HCT116 (cell line): ENCODE measurements around the gene FHL5. TPM values are rescaled to one million over a fixed set of nuclear protein-coding genes. Genes with fewer than 3 reads are reported as not detected.

Source experiments
- ATAC-seq: fragments of 200-7000 bp; cut with Tn5 transposase; 2 replicates; pipeline ENCODE4 v1.9.1; 2020; ENCODE audit warnings: mild to moderate bottlenecking, moderate library complexity
- BruUV-seq: library from RNA; stranded (reverse); fragments of 400-500 nt; replicated peaks from 2 replicates; lab custom pipeline; 2021; lab: Mats Ljungman, UMichigan
- CTCF ChIA-PET: fragments of 300-600 bp; sonication (Branson Sonifier 250); formaldehyde crosslinking; loops from one replicate; lab custom pipeline; 2021; ENCODE audit warnings: antibody characterized with exemption; lab: Charles Lee
- POLR2A ChIA-PET: fragments of 300-600, 350-600 bp; sonication (Branson Sonifier 250); formaldehyde crosslinking; loops from one replicate; lab custom pipeline; 2021; ENCODE audit warnings: antibody characterized with exemption; lab: Charles Lee
- RAD21 ChIA-PET, 2 experiments: fragments of 300-600 bp; sonication (Branson Sonifier 250); formaldehyde crosslinking; loops; one replicate each; lab custom pipeline; 2023; ENCODE audit warnings: low total read pairs in 2 of 2; ENCODE audit not compliant: uncharacterized antibody in 2 of 2, unreplicated experiment in 2 of 2, low non-redundant PET in 1 of 2; lab: Charles Lee
- DNase-seq: peaks from one replicate; pipeline ENCODE4 v3.0.0-alpha.2; 2010; ENCODE audit warnings: low read depth, low spot score
- H2AFZ ChIP-seq: fragments of 200-600 bp; shearing (Covaris generic), sonication (generic); 2 replicates; pipeline ENCODE4 v1.6.1; 2017; ENCODE audit warnings: low read depth, mixed run types, mixed read lengths, antibody characterized with exemption, low read length; ENCODE audit not compliant: poor library complexity, severe bottlenecking
- H3K27ac ChIP-seq: 2 replicates; pipeline ENCODE4 v1.5.1; 2012; ENCODE audit warnings: low read depth, low read length
- H3K27me3 ChIP-seq: fragments of 200-600 bp; sonication (generic); 2 replicates; pipeline ENCODE4 v1.6.1; 2016; ENCODE audit warnings: mixed run types, low read length, mixed read lengths; ENCODE audit not compliant: insufficient read depth
- H3K36me3 ChIP-seq, 2 experiments: fragments of 200-500 bp in 1 of 2; fragments of 200-600 bp in 1 of 2; sonication (Bioruptor generic) in 1 of 2; sonication (generic) in 1 of 2; 2 replicates each; pipeline versions ENCODE4 v1.5.1 to v1.6.1; 2014 to 2016; ENCODE audit warnings: low read length in 2 of 2, inconsistent platforms in 1 of 2, mixed read lengths in 1 of 2, mixed run types in 1 of 2; ENCODE audit not compliant: insufficient read depth in 2 of 2, control insufficient read depth in 1 of 2
- H3K4me1 ChIP-seq, 2 experiments: fragments of 200-600 bp in 1 of 2; sonication (generic) in 1 of 2; 2 replicates each; pipeline versions ENCODE4 v1.5.1 to v1.6.1; 2012 to 2017; ENCODE audit warnings: low read length in 2 of 2, inconsistent platforms in 1 of 2, mild to moderate bottlenecking in 1 of 2, mixed read lengths in 1 of 2, mixed run types in 1 of 2, moderate library complexity in 1 of 2; ENCODE audit not compliant: insufficient read depth in 2 of 2, control insufficient read depth in 1 of 2
- H3K4me2 ChIP-seq: fragments of 200-600 bp; sonication (generic); 2 replicates; pipeline ENCODE4 v1.6.1; 2017; ENCODE audit warnings: mixed run types, low read length, mixed read lengths
- H3K4me3 ChIP-seq, 2 experiments: fragments of 200-600 bp in 1 of 2; sonication (generic) in 1 of 2; replicated peaks in 1 of 2; 2 replicates each; pipeline ENCODE4 v1.5.1; 2011 to 2016; ENCODE audit warnings: low read length in 2 of 2, control low read depth in 1 of 2, low read depth in 1 of 2, mild to moderate bottlenecking in 1 of 2, mixed read lengths in 1 of 2, mixed run types in 1 of 2
- H3K79me2 ChIP-seq: fragments of 200-600 bp; sonication (generic); 2 replicates; pipeline ENCODE4 v1.6.1; 2017; ENCODE audit warnings: mild to moderate bottlenecking, mixed run types, low read length, moderate library complexity, mixed read lengths; ENCODE audit not compliant: insufficient read depth
- H3K9ac ChIP-seq: fragments of 200-600 bp; sonication (generic); 2 replicates; pipeline ENCODE4 v1.6.1; 2016; ENCODE audit warnings: low read length, mixed read lengths
- H3K9me2 ChIP-seq: fragments of 200-600 bp; sonication (generic), shearing (Covaris generic); 2 replicates; pipeline ENCODE4 v1.6.1; 2017; ENCODE audit warnings: mixed run types, mild to moderate bottlenecking, moderate library complexity; ENCODE audit not compliant: insufficient read depth
- H3K9me3 ChIP-seq, 2 experiments: fragments of 200-500 bp in 1 of 2; fragments of 200-600 bp in 1 of 2; sonication (Bioruptor generic) in 1 of 2; sonication (generic) in 1 of 2; 2 replicates each; pipeline ENCODE4 v1.6.1; 2014 to 2017; ENCODE audit warnings: low read length in 2 of 2, mixed read lengths in 2 of 2, inconsistent platforms in 1 of 2, low read depth in 1 of 2, mild to moderate bottlenecking in 1 of 2, mixed run types in 1 of 2, moderate library complexity in 1 of 2; ENCODE audit not compliant: control insufficient read depth in 1 of 2, insufficient read depth in 1 of 2
- H4K20me1 ChIP-seq: fragments of 200-600 bp; sonication (generic), shearing (Covaris generic); 2 replicates; pipeline ENCODE4 v1.6.1; 2017; ENCODE audit warnings: mixed run types, mild to moderate bottlenecking, moderate library complexity; ENCODE audit not compliant: insufficient read depth
- CEBPB ChIP-seq: IDR thresholded peaks from 2 replicates; pipeline ENCODE4 v1.6.1; 2012; ENCODE audit warnings: low read depth
- EGR1 ChIP-seq: IDR thresholded peaks from 2 replicates; pipeline ENCODE4 v1.6.1; 2012; ENCODE audit warnings: low read depth
- ELF1 ChIP-seq: IDR thresholded peaks from 2 replicates; pipeline ENCODE4 v1.6.1; 2012; ENCODE audit warnings: low read depth, borderline replicate concordance
- EZH2 ChIP-seq: fragments of 200-600 bp; sonication (generic); IDR thresholded peaks from 2 replicates; pipeline ENCODE4 v1.6.1; 2017; ENCODE audit warnings: antibody characterized with exemption, mixed run types
- EZH2phosphoT487 ChIP-seq: fragments of 200-600 bp; IDR thresholded peaks from 2 replicates; pipeline ENCODE4 v1.6.1; 2018; ENCODE audit warnings: antibody characterized with exemption, borderline replicate concordance
- FOSL1 ChIP-seq: IDR thresholded peaks from 2 replicates; pipeline ENCODE4 v1.6.1; 2012; ENCODE audit warnings: low read depth
- POLR2A ChIP-seq: IDR thresholded peaks from 2 replicates; pipeline ENCODE4 v1.7.0; 2011; ENCODE audit warnings: borderline replicate concordance; ENCODE audit not compliant: insufficient read depth, insufficient read length; ENCODE audit errors: extremely low read depth
- POLR2AphosphoS5 ChIP-seq: IDR thresholded peaks from 2 replicates; pipeline ENCODE4 v1.6.1; 2011; ENCODE audit warnings: mild to moderate bottlenecking, low read depth, low read length, moderate library complexity
- SIN3A ChIP-seq: IDR thresholded peaks from 2 replicates; pipeline ENCODE4 v1.6.1; 2012; ENCODE audit warnings: low read depth
- SP1 ChIP-seq: IDR thresholded peaks from 2 replicates; pipeline ENCODE4 v1.6.1; 2012; ENCODE audit warnings: low read depth
- SRF ChIP-seq: IDR thresholded peaks from 2 replicates; pipeline ENCODE4 v1.6.1; 2012; ENCODE audit warnings: low read depth
- TCF7L2 ChIP-seq: IDR thresholded peaks from 2 replicates; pipeline ENCODE4 v1.7.0; 2011; ENCODE audit warnings: borderline replicate concordance, inconsistent platforms; ENCODE audit not compliant: insufficient read depth, insufficient read length; ENCODE audit errors: extremely low read depth
- ZFX ChIP-seq: fragments of 450-650 bp; IDR thresholded peaks from 2 replicates; pipeline ENCODE4 v1.6.1; 2017
- intact Hi-C: fragments of 100-400 bp; cut with micrococcal nuclease; formaldehyde crosslinking; loops from 2 replicates; pipeline ENCODE4 v1.10.0; 2022
- total RNA-seq: library from RNA; stranded (reverse); gene quantifications from one replicate; pipeline ENCODE4 v1.2.1, GENCODE V29; 2021; ENCODE audit not compliant: unreplicated experiment
- TF ChIP-seq, protein P1 (sequence below), 3 experiments: fragments of 200-600 bp in 1 of 3; sonication (generic) in 1 of 3; IDR thresholded peaks in 2 of 3; conservative IDR thresholded peaks in 1 of 3; 2 replicates each; pipeline ENCODE4 v1.5.1; 2012 to 2017; ENCODE audit warnings: low read depth in 2 of 3, low read length in 2 of 3, antibody characterized with exemption in 1 of 3, borderline replicate concordance in 1 of 3, control low read depth in 1 of 3, mild to moderate bottlenecking in 1 of 3, mixed read lengths in 1 of 3, mixed run types in 1 of 3, moderate library complexity in 1 of 3; ENCODE audit not compliant: insufficient read depth in 1 of 3
- TF ChIP-seq, protein P2 (sequence below): IDR thresholded peaks from 2 replicates; pipeline ENCODE4 v1.6.1; 2012
- TF ChIP-seq, protein P3 (sequence below): IDR thresholded peaks from 2 replicates; pipeline ENCODE4 v1.6.1; 2012; ENCODE audit warnings: low read depth
- TF ChIP-seq, protein P4 (sequence below): IDR thresholded peaks from 2 replicates; pipeline ENCODE4 v1.6.1; 2011; ENCODE audit warnings: mild to moderate bottlenecking, low read length, moderate library complexity; ENCODE audit not compliant: insufficient replicate concordance; ENCODE audit errors: extremely low read depth
- TF ChIP-seq, protein P5 (sequence below): IDR thresholded peaks from 2 replicates; pipeline ENCODE4 v1.6.1; 2012

The FHL5 gene
- total RNA-seq, 1 experiment from 2014 or later: not detected

DNA sequence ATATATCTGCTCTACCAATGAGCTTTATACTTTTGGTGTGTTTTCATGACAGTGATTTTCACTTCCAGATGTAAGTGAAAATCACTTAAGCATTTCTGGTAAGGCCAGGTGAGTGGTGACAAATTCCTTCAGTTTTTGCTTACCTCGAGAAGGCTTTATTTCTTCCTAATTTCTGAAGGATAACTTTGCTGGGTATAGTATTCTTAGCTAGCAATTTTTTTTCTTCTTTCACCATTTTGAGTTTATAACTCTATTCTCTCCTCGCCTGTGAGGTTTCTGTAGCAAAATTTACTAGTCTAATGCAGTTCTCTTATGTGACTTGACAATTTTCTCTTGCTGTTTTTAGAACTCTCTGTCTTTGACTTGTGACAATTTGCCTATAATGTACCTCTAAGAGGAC lies 7.1 kb downstream of the FHL5 start:
- Histone ChIP-seq H2AFZ (no peak overlapping the region), H4K20me1 (no peaks in the 10 kb centered on the region), H3K79me2 (no peaks in the 10 kb centered on the region), H3K9me2 (no peaks in the 10 kb centered on the region), H3K27me3 (no peaks in the 10 kb centered on the region), H3K9me3 (peaks cover 0 to 11% of the 10 kb centered on the region in 2 experiments; a peak in 2 of 4 replicates), H3K36me3 (no peaks in the 10 kb centered on the region), H3K4me2 (no peak overlapping the region), H3K27ac (no peak overlapping the region), H3K4me1 (no peaks in the 10 kb centered on the region), H3K4me3 (no peak overlapping the region), H3K9ac (no peak overlapping the region)
- BruUV-seq: no TSS peak
- ChIA-PET CTCF (no interaction called here), POLR2A (no interaction called here), RAD21 (no interaction called here)
- ATAC-seq: no peak
- TF ChIP-seq, protein P1, sequence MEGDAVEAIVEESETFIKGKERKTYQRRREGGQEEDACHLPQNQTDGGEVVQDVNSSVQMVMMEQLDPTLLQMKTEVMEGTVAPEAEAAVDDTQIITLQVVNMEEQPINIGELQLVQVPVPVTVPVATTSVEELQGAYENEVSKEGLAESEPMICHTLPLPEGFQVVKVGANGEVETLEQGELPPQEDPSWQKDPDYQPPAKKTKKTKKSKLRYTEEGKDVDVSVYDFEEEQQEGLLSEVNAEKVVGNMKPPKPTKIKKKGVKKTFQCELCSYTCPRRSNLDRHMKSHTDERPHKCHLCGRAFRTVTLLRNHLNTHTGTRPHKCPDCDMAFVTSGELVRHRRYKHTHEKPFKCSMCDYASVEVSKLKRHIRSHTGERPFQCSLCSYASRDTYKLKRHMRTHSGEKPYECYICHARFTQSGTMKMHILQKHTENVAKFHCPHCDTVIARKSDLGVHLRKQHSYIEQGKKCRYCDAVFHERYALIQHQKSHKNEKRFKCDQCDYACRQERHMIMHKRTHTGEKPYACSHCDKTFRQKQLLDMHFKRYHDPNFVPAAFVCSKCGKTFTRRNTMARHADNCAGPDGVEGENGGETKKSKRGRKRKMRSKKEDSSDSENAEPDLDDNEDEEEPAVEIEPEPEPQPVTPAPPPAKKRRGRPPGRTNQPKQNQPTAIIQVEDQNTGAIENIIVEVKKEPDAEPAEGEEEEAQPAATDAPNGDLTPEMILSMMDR (IDR thresholded peaks at IDR 0.05 in 2 of 3, conservative IDR thresholded peaks at IDR 0.05 in 1 of 3; ENCODE audit: borderline replicate concordance in 1 of 3, insufficient read depth in 1 of 3, low read depth in 2 of 3, low read length in 2 of 3): no peak
- TF ChIP-seq POLR2AphosphoS5 (no peak), ELF1 (no peak), EZH2 (no peak), POLR2A (no peak), ZFX (no peak), SRF (no peak), EGR1 (no peak), TCF7L2 (no peak), CEBPB (no peak), SP1 (no peak), EZH2phosphoT487 (no peak), FOSL1 (no peak), SIN3A (no peak)
- TF ChIP-seq, protein P2, sequence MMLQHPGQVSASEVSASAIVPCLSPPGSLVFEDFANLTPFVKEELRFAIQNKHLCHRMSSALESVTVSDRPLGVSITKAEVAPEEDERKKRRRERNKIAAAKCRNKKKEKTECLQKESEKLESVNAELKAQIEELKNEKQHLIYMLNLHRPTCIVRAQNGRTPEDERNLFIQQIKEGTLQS: no peak
- TF ChIP-seq, protein P3, sequence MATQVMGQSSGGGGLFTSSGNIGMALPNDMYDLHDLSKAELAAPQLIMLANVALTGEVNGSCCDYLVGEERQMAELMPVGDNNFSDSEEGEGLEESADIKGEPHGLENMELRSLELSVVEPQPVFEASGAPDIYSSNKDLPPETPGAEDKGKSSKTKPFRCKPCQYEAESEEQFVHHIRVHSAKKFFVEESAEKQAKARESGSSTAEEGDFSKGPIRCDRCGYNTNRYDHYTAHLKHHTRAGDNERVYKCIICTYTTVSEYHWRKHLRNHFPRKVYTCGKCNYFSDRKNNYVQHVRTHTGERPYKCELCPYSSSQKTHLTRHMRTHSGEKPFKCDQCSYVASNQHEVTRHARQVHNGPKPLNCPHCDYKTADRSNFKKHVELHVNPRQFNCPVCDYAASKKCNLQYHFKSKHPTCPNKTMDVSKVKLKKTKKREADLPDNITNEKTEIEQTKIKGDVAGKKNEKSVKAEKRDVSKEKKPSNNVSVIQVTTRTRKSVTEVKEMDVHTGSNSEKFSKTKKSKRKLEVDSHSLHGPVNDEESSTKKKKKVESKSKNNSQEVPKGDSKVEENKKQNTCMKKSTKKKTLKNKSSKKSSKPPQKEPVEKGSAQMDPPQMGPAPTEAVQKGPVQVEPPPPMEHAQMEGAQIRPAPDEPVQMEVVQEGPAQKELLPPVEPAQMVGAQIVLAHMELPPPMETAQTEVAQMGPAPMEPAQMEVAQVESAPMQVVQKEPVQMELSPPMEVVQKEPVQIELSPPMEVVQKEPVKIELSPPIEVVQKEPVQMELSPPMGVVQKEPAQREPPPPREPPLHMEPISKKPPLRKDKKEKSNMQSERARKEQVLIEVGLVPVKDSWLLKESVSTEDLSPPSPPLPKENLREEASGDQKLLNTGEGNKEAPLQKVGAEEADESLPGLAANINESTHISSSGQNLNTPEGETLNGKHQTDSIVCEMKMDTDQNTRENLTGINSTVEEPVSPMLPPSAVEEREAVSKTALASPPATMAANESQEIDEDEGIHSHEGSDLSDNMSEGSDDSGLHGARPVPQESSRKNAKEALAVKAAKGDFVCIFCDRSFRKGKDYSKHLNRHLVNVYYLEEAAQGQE: no peak
- TF ChIP-seq, protein P4, sequence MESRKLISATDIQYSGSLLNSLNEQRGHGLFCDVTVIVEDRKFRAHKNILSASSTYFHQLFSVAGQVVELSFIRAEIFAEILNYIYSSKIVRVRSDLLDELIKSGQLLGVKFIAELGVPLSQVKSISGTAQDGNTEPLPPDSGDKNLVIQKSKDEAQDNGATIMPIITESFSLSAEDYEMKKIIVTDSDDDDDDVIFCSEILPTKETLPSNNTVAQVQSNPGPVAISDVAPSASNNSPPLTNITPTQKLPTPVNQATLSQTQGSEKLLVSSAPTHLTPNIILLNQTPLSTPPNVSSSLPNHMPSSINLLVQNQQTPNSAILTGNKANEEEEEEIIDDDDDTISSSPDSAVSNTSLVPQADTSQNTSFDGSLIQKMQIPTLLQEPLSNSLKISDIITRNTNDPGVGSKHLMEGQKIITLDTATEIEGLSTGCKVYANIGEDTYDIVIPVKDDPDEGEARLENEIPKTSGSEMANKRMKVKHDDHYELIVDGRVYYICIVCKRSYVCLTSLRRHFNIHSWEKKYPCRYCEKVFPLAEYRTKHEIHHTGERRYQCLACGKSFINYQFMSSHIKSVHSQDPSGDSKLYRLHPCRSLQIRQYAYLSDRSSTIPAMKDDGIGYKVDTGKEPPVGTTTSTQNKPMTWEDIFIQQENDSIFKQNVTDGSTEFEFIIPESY: no peak
- TF ChIP-seq, protein P5, sequence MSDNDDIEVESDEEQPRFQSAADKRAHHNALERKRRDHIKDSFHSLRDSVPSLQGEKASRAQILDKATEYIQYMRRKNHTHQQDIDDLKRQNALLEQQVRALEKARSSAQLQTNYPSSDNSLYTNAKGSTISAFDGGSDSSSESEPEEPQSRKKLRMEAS: no peak
- intact Hi-C loops: no loop called here
- no peak for DNase-seq
